H9 (cell line): ENCODE results near the gene TPRG1. TPM values are rescaled to one million over a fixed set of nuclear protein-coding genes. Genes with fewer than 3 reads are reported as not detected.
"Not testable (repeated sequence)": the region's sequence is repeated elsewhere in the genome, so short reads cannot be mapped to it uniquely, and the experiment has no call there.

ENCODE experiments used
- DNase-seq: peaks from one replicate; pipeline ENCODE4 v3.0.0-alpha.2; 2017
- H2AFZ ChIP-seq: one replicate; pipeline ENCODE4 v1.6.1; 2013; ENCODE audit warnings: mild to moderate bottlenecking, low read length, control low read depth, moderate library complexity
- H2AK5ac ChIP-seq: 2 replicates; pipeline ENCODE4 v1.6.1; 2013; ENCODE audit warnings: low read length, control low read depth, mixed read lengths; ENCODE audit not compliant: insufficient read length
- H2BK120ac ChIP-seq: one replicate; pipeline ENCODE4 v1.6.1; 2013; ENCODE audit warnings: low read depth, mild to moderate bottlenecking, low read length, control low read depth, inconsistent platforms; ENCODE audit not compliant: poor library complexity, severe bottlenecking
- H2BK12ac ChIP-seq: 2 replicates; pipeline ENCODE4 v1.6.1; 2013; ENCODE audit warnings: low read length, control low read depth, mixed read lengths, low read depth; ENCODE audit not compliant: insufficient read length
- H2BK15ac ChIP-seq: 2 replicates; pipeline ENCODE4 v1.6.1; 2013; ENCODE audit warnings: low read depth, low read length, control low read depth
- H2BK20ac ChIP-seq: one replicate; pipeline ENCODE4 v1.6.1; 2013; ENCODE audit warnings: low read depth, mild to moderate bottlenecking, low read length, control low read depth, inconsistent platforms; ENCODE audit not compliant: poor library complexity, severe bottlenecking
- H2BK5ac ChIP-seq: 2 replicates; pipeline ENCODE4 v1.6.1; 2013; ENCODE audit warnings: low read length, control low read depth, mixed read lengths; ENCODE audit not compliant: insufficient read length
- H3K14ac ChIP-seq: 2 replicates; pipeline ENCODE4 v1.6.1; 2013; ENCODE audit warnings: low read length, control low read depth; ENCODE audit not compliant: insufficient read depth
- H3K18ac ChIP-seq: 2 replicates; pipeline ENCODE4 v1.6.1; 2013; ENCODE audit warnings: low read depth, mild to moderate bottlenecking, mixed read lengths, low read length, control low read depth; ENCODE audit not compliant: insufficient read length
- H3K23ac ChIP-seq: 2 replicates; pipeline ENCODE4 v1.6.1; 2013; ENCODE audit warnings: low read length, control low read depth, mixed read lengths, low read depth; ENCODE audit not compliant: insufficient read length
- H3K23me2 ChIP-seq: 2 replicates; pipeline ENCODE4 v1.6.1; 2013; ENCODE audit warnings: low read depth, mild to moderate bottlenecking, mixed read lengths, low read length, control low read depth; ENCODE audit not compliant: insufficient read length, poor library complexity, severe bottlenecking
- H3K27ac ChIP-seq: 2 replicates; pipeline ENCODE4 v1.5.1; 2013; ENCODE audit warnings: low read length, control low read depth, mixed read lengths, low read depth; ENCODE audit not compliant: insufficient read length
- H3K27me3 ChIP-seq: 2 replicates; pipeline ENCODE4 v1.6.1; 2013; ENCODE audit warnings: low read length, control low read depth, inconsistent platforms; ENCODE audit not compliant: insufficient read depth
- H3K4ac ChIP-seq: 2 replicates; pipeline ENCODE4 v1.6.1; 2013; ENCODE audit warnings: low read depth, mild to moderate bottlenecking, control low read depth, inconsistent platforms, low read length, moderate library complexity
- H3K4me1 ChIP-seq: 2 replicates; pipeline ENCODE4 v1.6.1; 2013; ENCODE audit warnings: low read length, control low read depth, inconsistent platforms; ENCODE audit not compliant: insufficient read depth
- H3K4me2 ChIP-seq: 2 replicates; pipeline ENCODE4 v1.6.1; 2013; ENCODE audit warnings: low read length, control low read depth, mixed read lengths; ENCODE audit not compliant: insufficient read length, insufficient read depth
- H3K56ac ChIP-seq: 2 replicates; pipeline ENCODE4 v1.6.1; 2013; ENCODE audit warnings: low read depth, mild to moderate bottlenecking, mixed read lengths, low read length, control low read depth; ENCODE audit not compliant: insufficient read length
- H3K79me1 ChIP-seq: 2 replicates; pipeline ENCODE4 v1.6.1; 2013; ENCODE audit warnings: low read depth, mild to moderate bottlenecking, moderate library complexity, low read length, control low read depth, inconsistent platforms; ENCODE audit not compliant: insufficient read depth, poor library complexity, severe bottlenecking
- H3K79me2 ChIP-seq: 2 replicates; pipeline ENCODE4 v1.6.1; 2013; ENCODE audit warnings: low read length, control low read depth, inconsistent platforms; ENCODE audit not compliant: insufficient read depth
- H3K9ac ChIP-seq: 2 replicates; pipeline ENCODE4 v1.6.1; 2013; ENCODE audit warnings: low read length, control low read depth, mixed read lengths; ENCODE audit not compliant: insufficient read length; ENCODE audit errors: extremely low read depth
- H3K9me3 ChIP-seq: one replicate; pipeline ENCODE4 v1.6.1; 2013; ENCODE audit warnings: low read depth, low read length, inconsistent platforms; ENCODE audit not compliant: control insufficient read depth
- H3T11ph ChIP-seq: one replicate; pipeline ENCODE4 v1.6.1; 2013; ENCODE audit warnings: mild to moderate bottlenecking, low read length, control low read depth, inconsistent platforms
- H4K20me1 ChIP-seq: one replicate; pipeline ENCODE4 v1.6.1; 2013; ENCODE audit not compliant: control insufficient read depth, insufficient read length, insufficient read depth
- H4K5ac ChIP-seq: 2 replicates; pipeline ENCODE4 v1.6.1; 2013; ENCODE audit warnings: low read depth, mild to moderate bottlenecking, mixed read lengths, low read length, control low read depth; ENCODE audit not compliant: insufficient read length
- H4K8ac ChIP-seq: replicated peaks from 2 replicates; pipeline ENCODE4 v1.6.1; 2013; ENCODE audit warnings: low read length, control low read depth, mixed read lengths, low read depth; ENCODE audit not compliant: insufficient read length
- H4K91ac ChIP-seq: 2 replicates; pipeline ENCODE4 v1.6.1; 2013; ENCODE audit warnings: low read depth, mild to moderate bottlenecking, moderate library complexity, mixed read lengths, low read length, control low read depth; ENCODE audit not compliant: insufficient read length
- H3K27ac Mint-ChIP-seq, 3 experiments: 2 replicates in 2 of 3; 3 replicates in 1 of 3; pipeline ENCODE4 v1.8.0; 2020 to 2021; ENCODE audit warnings: mixed read lengths in 3 of 3, mild to moderate bottlenecking in 1 of 3, moderate library complexity in 1 of 3
- H3K27me3 Mint-ChIP-seq: 2 replicates; pipeline ENCODE4 v1.8.0; 2021; ENCODE audit warnings: low read depth, mild to moderate bottlenecking, moderate library complexity, mixed read lengths
- H3K36me3 Mint-ChIP-seq, 3 experiments: 2 replicates in 2 of 3; 3 replicates in 1 of 3; pipeline ENCODE4 v1.8.0; 2020 to 2021; ENCODE audit warnings: low read depth in 3 of 3, mixed read lengths in 3 of 3; ENCODE audit not compliant: insufficient read depth in 1 of 3
- H3K4me1 Mint-ChIP-seq, 2 experiments: 2 replicates each; pipeline ENCODE4 v1.8.0; 2020; ENCODE audit warnings: mixed read lengths in 2 of 2
- H3K4me3 Mint-ChIP-seq, 2 experiments: 2 replicates in 1 of 2; 3 replicates in 1 of 2; pipeline ENCODE4 v1.8.0; 2020 to 2021; ENCODE audit warnings: mild to moderate bottlenecking in 2 of 2, mixed read lengths in 2 of 2, moderate library complexity in 1 of 2
- H3K9me3 Mint-ChIP-seq, 2 experiments: 2 replicates in 1 of 2; 3 replicates in 1 of 2; pipeline ENCODE4 v1.8.0; 2020; ENCODE audit warnings: mild to moderate bottlenecking in 2 of 2, mixed read lengths in 2 of 2, moderate library complexity in 1 of 2
- WGBS: extraction: QIAGEN DNeasy Blood & Tissue Kit; methylation state at CpG from one replicate; pipeline ENCODE4 v1.1.7; 2013; ENCODE audit warnings: missing lambda C conversion rate, low lambda C conversion rate, mixed read lengths; ENCODE audit not compliant: insufficient read length; ENCODE audit errors: extremely low coverage; 5-methylcytosine and 5-hydroxymethylcytosine counted together
- total RNA-seq: library from RNA; stranded (reverse); gene quantifications from 2 replicates; pipeline ENCODE4 v1.2.1, GENCODE V29; 2021
- TF ChIP-seq, protein P1 (sequence below): fragments of 200-600 bp; sonication (generic); conservative IDR thresholded peaks from 3 replicates; pipeline ENCODE4 v1.8.0; 2021; ENCODE audit warnings: antibody characterized with exemption, mild to moderate bottlenecking

Gene TPRG1
- total RNA-seq, 1 experiment from 2014 or later, result 0.66 TPM

DNA sequence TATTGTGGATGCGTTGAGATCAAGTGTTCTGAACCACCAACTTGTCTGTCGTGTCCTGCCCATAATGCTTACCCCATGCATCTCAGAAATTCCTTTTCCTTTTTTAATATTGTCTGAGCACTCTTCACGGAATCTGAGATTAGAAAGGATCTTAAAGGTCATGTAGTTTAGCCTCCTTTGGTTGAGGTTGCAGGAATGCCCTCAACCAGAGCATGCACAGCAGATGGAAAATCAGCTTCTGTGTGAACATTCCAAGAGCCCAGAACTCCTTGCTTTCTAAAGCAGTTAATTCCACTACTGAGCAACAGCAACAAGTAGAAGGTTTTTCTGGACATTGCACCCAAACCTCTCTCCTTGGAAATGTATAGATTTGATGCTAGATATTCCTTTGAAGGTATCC, 153.7 kb downstream of the TPRG1 start:
- no peak overlapping the region for H2BK15ac ChIP-seq
- H3K79me1 ChIP-seq, result no peaks in the 10 kb centered on the region
- no peak overlapping the region for H2BK12ac ChIP-seq
- H2AK5ac ChIP-seq, result no peak overlapping the region
- Mint-ChIP-seq H3K27me3 (no peaks in the 10 kb centered on the region), H3K36me3 (no peaks in the 10 kb centered on the region), H3K4me1 (no peaks in the 10 kb centered on the region), H3K9me3 (no peaks in the 10 kb centered on the region; a peak in 1 of 5 replicates), H3K27ac (no peak overlapping the region), H3K4me3 (no peak overlapping the region)
- H3K27me3 ChIP-seq, result no peaks in the 10 kb centered on the region
- WGBS, result no CpG with 5 or more reads among the region's 3 CpGs
- H2BK5ac ChIP-seq, result no peak overlapping the region
- no peak overlapping the region for H3K27ac ChIP-seq
- no peak overlapping the region for H3K18ac ChIP-seq
- H3K23ac ChIP-seq, result no peak overlapping the region
- no peaks in the 10 kb centered on the region for H3K9me3 ChIP-seq
- no peak overlapping the region for H2AFZ ChIP-seq
- H3K9ac ChIP-seq, result no peak overlapping the region
- H3T11ph ChIP-seq, result no peak overlapping the region
- no peaks in the 10 kb centered on the region for H3K4me1 ChIP-seq
- H3K56ac ChIP-seq, result no peak overlapping the region
- no peak overlapping the region for H4K5ac ChIP-seq
- no peak overlapping the region for H2BK20ac ChIP-seq
- no peak overlapping the region for H2BK120ac ChIP-seq
- no peak overlapping the region for H3K4ac ChIP-seq
- H3K23me2 ChIP-seq, result no peaks in the 10 kb centered on the region
- no peak for DNase-seq
- H3K79me2 ChIP-seq, result no peaks in the 10 kb centered on the region
- TF ChIP-seq, protein P1, sequence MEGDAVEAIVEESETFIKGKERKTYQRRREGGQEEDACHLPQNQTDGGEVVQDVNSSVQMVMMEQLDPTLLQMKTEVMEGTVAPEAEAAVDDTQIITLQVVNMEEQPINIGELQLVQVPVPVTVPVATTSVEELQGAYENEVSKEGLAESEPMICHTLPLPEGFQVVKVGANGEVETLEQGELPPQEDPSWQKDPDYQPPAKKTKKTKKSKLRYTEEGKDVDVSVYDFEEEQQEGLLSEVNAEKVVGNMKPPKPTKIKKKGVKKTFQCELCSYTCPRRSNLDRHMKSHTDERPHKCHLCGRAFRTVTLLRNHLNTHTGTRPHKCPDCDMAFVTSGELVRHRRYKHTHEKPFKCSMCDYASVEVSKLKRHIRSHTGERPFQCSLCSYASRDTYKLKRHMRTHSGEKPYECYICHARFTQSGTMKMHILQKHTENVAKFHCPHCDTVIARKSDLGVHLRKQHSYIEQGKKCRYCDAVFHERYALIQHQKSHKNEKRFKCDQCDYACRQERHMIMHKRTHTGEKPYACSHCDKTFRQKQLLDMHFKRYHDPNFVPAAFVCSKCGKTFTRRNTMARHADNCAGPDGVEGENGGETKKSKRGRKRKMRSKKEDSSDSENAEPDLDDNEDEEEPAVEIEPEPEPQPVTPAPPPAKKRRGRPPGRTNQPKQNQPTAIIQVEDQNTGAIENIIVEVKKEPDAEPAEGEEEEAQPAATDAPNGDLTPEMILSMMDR, result no peak
- H4K91ac ChIP-seq, result no peak overlapping the region
- no peak overlapping the region for H3K4me2 ChIP-seq
- no peak overlapping the region for H4K8ac ChIP-seq
- H4K20me1 ChIP-seq, result no peaks in the 10 kb centered on the region
- no peak overlapping the region for H3K14ac ChIP-seq

DNA sequence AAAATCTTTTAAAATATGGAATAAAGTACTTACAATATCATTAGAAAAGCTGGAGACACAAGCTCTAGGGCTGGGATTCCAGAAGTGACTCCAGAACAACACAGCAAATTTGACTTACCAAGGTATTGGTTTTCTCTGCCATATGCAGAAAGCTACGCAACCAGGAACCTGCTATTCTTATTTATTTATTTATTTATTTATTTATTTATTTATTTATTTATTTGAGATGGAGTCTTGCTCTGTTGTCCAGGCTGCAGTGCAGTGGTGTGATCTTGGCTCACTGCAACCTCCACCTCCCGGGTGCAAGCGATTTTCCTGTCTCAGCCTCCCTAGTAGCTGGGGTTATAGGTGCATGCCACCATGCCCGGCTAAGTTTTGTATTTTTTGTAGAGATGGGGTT, 157.9 kb downstream of the TPRG1 start:
- H3K27ac Mint-ChIP-seq, H2BK120ac ChIP-seq, H3K36me3 Mint-ChIP-seq, H2BK5ac ChIP-seq, H3K27me3 Mint-ChIP-seq, H3K79me1 ChIP-seq, H2BK20ac ChIP-seq, H2BK12ac ChIP-seq, H3K4me1 ChIP-seq, H3K79me2 ChIP-seq, H3K27me3 ChIP-seq, H4K5ac ChIP-seq, H3K9ac ChIP-seq, H2AFZ ChIP-seq, H3K4me3 Mint-ChIP-seq, H3K27ac ChIP-seq, H3K4me2 ChIP-seq, H3K4me1 Mint-ChIP-seq, H4K91ac ChIP-seq, H4K8ac ChIP-seq, H4K20me1 ChIP-seq, H3K4ac ChIP-seq, H2AK5ac ChIP-seq, H3K23ac ChIP-seq, H3T11ph ChIP-seq, H2BK15ac ChIP-seq, H3K23me2 ChIP-seq, H3K56ac ChIP-seq, DNase-seq, H3K9me3 Mint-ChIP-seq, H3K9me3 ChIP-seq, H3K14ac ChIP-seq, H3K18ac ChIP-seq: not testable (repeated sequence)
- no CpG with 5 or more reads among the region's 4 CpGs for WGBS
